Sigmoid colon (tissue), 3 donors: Measurements from ENCODE around the gene GATD1.

ENCODE experiments used
- POLR2A ChIP-seq, 2 donors: fragments of 450-650 bp; IDR thresholded peaks; one replicate each; pipeline ENCODE4 v1.6.1; 2016; ENCODE audit warnings: antibody characterized with exemption in 2 of 2, mild to moderate bottlenecking in 2 of 2, moderate library complexity in 2 of 2
- TF ChIP-seq, protein P1 (sequence below), 4 experiments: fragments of 450-650 bp in 3 of 4; fragments of 200-600 bp in 1 of 4; IDR thresholded peaks; one replicate each; pipeline ENCODE4 v1.5.1; 2016 to 2019; ENCODE audit warnings: antibody characterized with exemption in 4 of 4, mild to moderate bottlenecking in 3 of 4, moderate library complexity in 2 of 4

- TF ChIP-seq POLR2A (IDR thresholded peaks at IDR 0.05), result no peak
- TF ChIP-seq, protein P1, sequence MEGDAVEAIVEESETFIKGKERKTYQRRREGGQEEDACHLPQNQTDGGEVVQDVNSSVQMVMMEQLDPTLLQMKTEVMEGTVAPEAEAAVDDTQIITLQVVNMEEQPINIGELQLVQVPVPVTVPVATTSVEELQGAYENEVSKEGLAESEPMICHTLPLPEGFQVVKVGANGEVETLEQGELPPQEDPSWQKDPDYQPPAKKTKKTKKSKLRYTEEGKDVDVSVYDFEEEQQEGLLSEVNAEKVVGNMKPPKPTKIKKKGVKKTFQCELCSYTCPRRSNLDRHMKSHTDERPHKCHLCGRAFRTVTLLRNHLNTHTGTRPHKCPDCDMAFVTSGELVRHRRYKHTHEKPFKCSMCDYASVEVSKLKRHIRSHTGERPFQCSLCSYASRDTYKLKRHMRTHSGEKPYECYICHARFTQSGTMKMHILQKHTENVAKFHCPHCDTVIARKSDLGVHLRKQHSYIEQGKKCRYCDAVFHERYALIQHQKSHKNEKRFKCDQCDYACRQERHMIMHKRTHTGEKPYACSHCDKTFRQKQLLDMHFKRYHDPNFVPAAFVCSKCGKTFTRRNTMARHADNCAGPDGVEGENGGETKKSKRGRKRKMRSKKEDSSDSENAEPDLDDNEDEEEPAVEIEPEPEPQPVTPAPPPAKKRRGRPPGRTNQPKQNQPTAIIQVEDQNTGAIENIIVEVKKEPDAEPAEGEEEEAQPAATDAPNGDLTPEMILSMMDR (IDR thresholded peaks at IDR 0.05), result peak in 1 of 4 experiments; percentile 6
These were observed 20.2 kb upstream of the GATD1 start for GRCh38 chr11:797296-798092.
